H9 (cell line): ENCODE results near the gene IQGAP2. TPM values are rescaled to one million over a fixed set of nuclear protein-coding genes. Genes with fewer than 3 reads are reported as not detected.

Source experiments
- DNase-seq: peaks from one replicate; pipeline ENCODE4 v3.0.0-alpha.2; 2017
- H2AFZ ChIP-seq: one replicate; pipeline ENCODE4 v1.6.1; 2013; ENCODE audit warnings: mild to moderate bottlenecking, low read length, control low read depth, moderate library complexity
- H2AK5ac ChIP-seq: 2 replicates; pipeline ENCODE4 v1.6.1; 2013; ENCODE audit warnings: low read length, control low read depth, mixed read lengths; ENCODE audit not compliant: insufficient read length
- H2BK120ac ChIP-seq: one replicate; pipeline ENCODE4 v1.6.1; 2013; ENCODE audit warnings: low read depth, mild to moderate bottlenecking, low read length, control low read depth, inconsistent platforms; ENCODE audit not compliant: poor library complexity, severe bottlenecking
- H2BK12ac ChIP-seq: 2 replicates; pipeline ENCODE4 v1.6.1; 2013; ENCODE audit warnings: low read length, control low read depth, mixed read lengths, low read depth; ENCODE audit not compliant: insufficient read length
- H2BK15ac ChIP-seq: 2 replicates; pipeline ENCODE4 v1.6.1; 2013; ENCODE audit warnings: low read depth, low read length, control low read depth
- H2BK20ac ChIP-seq: one replicate; pipeline ENCODE4 v1.6.1; 2013; ENCODE audit warnings: low read depth, mild to moderate bottlenecking, low read length, control low read depth, inconsistent platforms; ENCODE audit not compliant: poor library complexity, severe bottlenecking
- H2BK5ac ChIP-seq: 2 replicates; pipeline ENCODE4 v1.6.1; 2013; ENCODE audit warnings: low read length, control low read depth, mixed read lengths; ENCODE audit not compliant: insufficient read length
- H3K14ac ChIP-seq: 2 replicates; pipeline ENCODE4 v1.6.1; 2013; ENCODE audit warnings: low read length, control low read depth; ENCODE audit not compliant: insufficient read depth
- H3K18ac ChIP-seq: 2 replicates; pipeline ENCODE4 v1.6.1; 2013; ENCODE audit warnings: low read depth, mild to moderate bottlenecking, mixed read lengths, low read length, control low read depth; ENCODE audit not compliant: insufficient read length
- H3K23ac ChIP-seq: 2 replicates; pipeline ENCODE4 v1.6.1; 2013; ENCODE audit warnings: low read length, control low read depth, mixed read lengths, low read depth; ENCODE audit not compliant: insufficient read length
- H3K23me2 ChIP-seq: 2 replicates; pipeline ENCODE4 v1.6.1; 2013; ENCODE audit warnings: low read depth, mild to moderate bottlenecking, mixed read lengths, low read length, control low read depth; ENCODE audit not compliant: insufficient read length, poor library complexity, severe bottlenecking
- H3K27ac ChIP-seq: 2 replicates; pipeline ENCODE4 v1.5.1; 2013; ENCODE audit warnings: low read length, control low read depth, mixed read lengths, low read depth; ENCODE audit not compliant: insufficient read length
- H3K27me3 ChIP-seq: 2 replicates; pipeline ENCODE4 v1.6.1; 2013; ENCODE audit warnings: low read length, control low read depth, inconsistent platforms; ENCODE audit not compliant: insufficient read depth
- H3K4ac ChIP-seq: 2 replicates; pipeline ENCODE4 v1.6.1; 2013; ENCODE audit warnings: low read depth, mild to moderate bottlenecking, control low read depth, inconsistent platforms, low read length, moderate library complexity
- H3K4me1 ChIP-seq: 2 replicates; pipeline ENCODE4 v1.6.1; 2013; ENCODE audit warnings: low read length, control low read depth, inconsistent platforms; ENCODE audit not compliant: insufficient read depth
- H3K4me2 ChIP-seq: 2 replicates; pipeline ENCODE4 v1.6.1; 2013; ENCODE audit warnings: low read length, control low read depth, mixed read lengths; ENCODE audit not compliant: insufficient read length, insufficient read depth
- H3K56ac ChIP-seq: 2 replicates; pipeline ENCODE4 v1.6.1; 2013; ENCODE audit warnings: low read depth, mild to moderate bottlenecking, mixed read lengths, low read length, control low read depth; ENCODE audit not compliant: insufficient read length
- H3K79me1 ChIP-seq: 2 replicates; pipeline ENCODE4 v1.6.1; 2013; ENCODE audit warnings: low read depth, mild to moderate bottlenecking, moderate library complexity, low read length, control low read depth, inconsistent platforms; ENCODE audit not compliant: insufficient read depth, poor library complexity, severe bottlenecking
- H3K79me2 ChIP-seq: 2 replicates; pipeline ENCODE4 v1.6.1; 2013; ENCODE audit warnings: low read length, control low read depth, inconsistent platforms; ENCODE audit not compliant: insufficient read depth
- H3K9ac ChIP-seq: 2 replicates; pipeline ENCODE4 v1.6.1; 2013; ENCODE audit warnings: low read length, control low read depth, mixed read lengths; ENCODE audit not compliant: insufficient read length; ENCODE audit errors: extremely low read depth
- H3K9me3 ChIP-seq: one replicate; pipeline ENCODE4 v1.6.1; 2013; ENCODE audit warnings: low read depth, low read length, inconsistent platforms; ENCODE audit not compliant: control insufficient read depth
- H3T11ph ChIP-seq: one replicate; pipeline ENCODE4 v1.6.1; 2013; ENCODE audit warnings: mild to moderate bottlenecking, low read length, control low read depth, inconsistent platforms
- H4K20me1 ChIP-seq: one replicate; pipeline ENCODE4 v1.6.1; 2013; ENCODE audit not compliant: control insufficient read depth, insufficient read length, insufficient read depth
- H4K5ac ChIP-seq: 2 replicates; pipeline ENCODE4 v1.6.1; 2013; ENCODE audit warnings: low read depth, mild to moderate bottlenecking, mixed read lengths, low read length, control low read depth; ENCODE audit not compliant: insufficient read length
- H4K8ac ChIP-seq: replicated peaks from 2 replicates; pipeline ENCODE4 v1.6.1; 2013; ENCODE audit warnings: low read length, control low read depth, mixed read lengths, low read depth; ENCODE audit not compliant: insufficient read length
- H4K91ac ChIP-seq: 2 replicates; pipeline ENCODE4 v1.6.1; 2013; ENCODE audit warnings: low read depth, mild to moderate bottlenecking, moderate library complexity, mixed read lengths, low read length, control low read depth; ENCODE audit not compliant: insufficient read length
- H3K27ac Mint-ChIP-seq, 3 experiments: 2 replicates in 2 of 3; 3 replicates in 1 of 3; pipeline ENCODE4 v1.8.0; 2020 to 2021; ENCODE audit warnings: mixed read lengths in 3 of 3, mild to moderate bottlenecking in 1 of 3, moderate library complexity in 1 of 3
- H3K27me3 Mint-ChIP-seq: 2 replicates; pipeline ENCODE4 v1.8.0; 2021; ENCODE audit warnings: low read depth, mild to moderate bottlenecking, moderate library complexity, mixed read lengths
- H3K36me3 Mint-ChIP-seq, 3 experiments: 2 replicates in 2 of 3; 3 replicates in 1 of 3; pipeline ENCODE4 v1.8.0; 2020 to 2021; ENCODE audit warnings: low read depth in 3 of 3, mixed read lengths in 3 of 3; ENCODE audit not compliant: insufficient read depth in 1 of 3
- H3K4me1 Mint-ChIP-seq, 2 experiments: 2 replicates each; pipeline ENCODE4 v1.8.0; 2020; ENCODE audit warnings: mixed read lengths in 2 of 2
- H3K4me3 Mint-ChIP-seq, 2 experiments: 2 replicates in 1 of 2; 3 replicates in 1 of 2; pipeline ENCODE4 v1.8.0; 2020 to 2021; ENCODE audit warnings: mild to moderate bottlenecking in 2 of 2, mixed read lengths in 2 of 2, moderate library complexity in 1 of 2
- H3K9me3 Mint-ChIP-seq, 2 experiments: 2 replicates in 1 of 2; 3 replicates in 1 of 2; pipeline ENCODE4 v1.8.0; 2020; ENCODE audit warnings: mild to moderate bottlenecking in 2 of 2, mixed read lengths in 2 of 2, moderate library complexity in 1 of 2
- CTCF ChIP-seq: fragments of 200-600 bp; sonication (generic); conservative IDR thresholded peaks from 3 replicates; pipeline ENCODE4 v1.8.0; 2021; ENCODE audit warnings: antibody characterized with exemption, mild to moderate bottlenecking
- WGBS: extraction: QIAGEN DNeasy Blood & Tissue Kit; methylation state at CpG from one replicate; pipeline ENCODE4 v1.1.7; 2013; ENCODE audit warnings: missing lambda C conversion rate, low lambda C conversion rate, mixed read lengths; ENCODE audit not compliant: insufficient read length; ENCODE audit errors: extremely low coverage; 5-methylcytosine and 5-hydroxymethylcytosine counted together
- total RNA-seq: library from RNA; stranded (reverse); gene quantifications from 2 replicates; pipeline ENCODE4 v1.2.1, GENCODE V29; 2021

IQGAP2 gene
- total RNA-seq, 1 experiment from 2014 or later: 22.5 TPM

- H3K4ac ChIP-seq: no peak overlapping the region
- peak overlapping the region; percentile 7 for H3K18ac ChIP-seq
- H4K20me1 ChIP-seq: no peaks in the 10 kb centered on the region
- H2AK5ac ChIP-seq: no peak overlapping the region
- Mint-ChIP-seq H3K4me1 (peaks cover 29% of the 10 kb centered on the region in 2 experiments), H3K4me3 (peak overlapping the region; percentile 91 to 96), H3K9me3 (no peaks in the 10 kb centered on the region), H3K27ac (peak overlapping the region in 1 of 3 experiments; percentile 97; a peak in 3 of 7 replicates), H3K27me3 (peaks cover 15% of the 10 kb centered on the region), H3K36me3 (no peaks in the 10 kb centered on the region; a peak in 1 of 7 replicates)
- H2BK12ac ChIP-seq: no peak overlapping the region
- no peak overlapping the region for H4K5ac ChIP-seq
- H3K14ac ChIP-seq: no peak overlapping the region
- no peaks in the 10 kb centered on the region for H3K9me3 ChIP-seq
- peaks cover 7% of the 10 kb centered on the region for H3K23me2 ChIP-seq
- H3K4me2 ChIP-seq: peak overlapping the region; percentile 56
- no peak overlapping the region for H2BK15ac ChIP-seq
- H4K91ac ChIP-seq: no peak overlapping the region
- H3K4me1 ChIP-seq: peaks cover 11% of the 10 kb centered on the region; the same call in 1 of the 2 replicates
- H3K79me2 ChIP-seq: peaks cover 14% of the 10 kb centered on the region; the same call in 1 of the 2 replicates
- no peak overlapping the region for H3K9ac ChIP-seq
- H3K79me1 ChIP-seq: peaks cover 3% of the 10 kb centered on the region
- H4K8ac ChIP-seq: no peak overlapping the region
- H3K56ac ChIP-seq: no peak overlapping the region
- no peak overlapping the region for H3K27ac ChIP-seq
- H2BK120ac ChIP-seq: no peak overlapping the region
- H3K23ac ChIP-seq: no peak overlapping the region
- no peak for DNase-seq
- WGBS: no CpG with 5 or more reads among the region's 11 CpGs
- no peak overlapping the region for H3T11ph ChIP-seq
- no peak overlapping the region for H2BK20ac ChIP-seq
- H2BK5ac ChIP-seq: no peak overlapping the region
- H3K27me3 ChIP-seq: no peaks in the 10 kb centered on the region
- no peak for TF ChIP-seq CTCF
- no peak overlapping the region for H2AFZ ChIP-seq
Observed at GRCh38 chr5:76401801-76402250, 1.3 kb upstream of the IQGAP2 start.
